GM21360 (cell line): Measurements from ENCODE around the gene TEX13B.
A peak's percentile ranks its signal among the peaks of the same experiment; 100 is the strongest.
"Not testable (repeated sequence)": the region's sequence is repeated elsewhere in the genome, so short reads cannot be mapped to it uniquely, and the experiment has no call there.

ENCODE experiments used
- ATAC-seq: cut with Tn5 transposase; IDR thresholded peaks from one replicate; pipeline ENCODE4 v1.9.1; 2021; ENCODE audit warnings: mild to moderate bottlenecking, moderate library complexity; ENCODE audit not compliant: unreplicated experiment

The TEX13B gene

GRCh38 chrX:107982356-107982755 is at the start of gene TEX13B:
TEX13B (minus strand) TSS chrX:107982370; CDS start chrX:107982127, 243 bp downstream.
- ATAC-seq = no peak

DNA sequence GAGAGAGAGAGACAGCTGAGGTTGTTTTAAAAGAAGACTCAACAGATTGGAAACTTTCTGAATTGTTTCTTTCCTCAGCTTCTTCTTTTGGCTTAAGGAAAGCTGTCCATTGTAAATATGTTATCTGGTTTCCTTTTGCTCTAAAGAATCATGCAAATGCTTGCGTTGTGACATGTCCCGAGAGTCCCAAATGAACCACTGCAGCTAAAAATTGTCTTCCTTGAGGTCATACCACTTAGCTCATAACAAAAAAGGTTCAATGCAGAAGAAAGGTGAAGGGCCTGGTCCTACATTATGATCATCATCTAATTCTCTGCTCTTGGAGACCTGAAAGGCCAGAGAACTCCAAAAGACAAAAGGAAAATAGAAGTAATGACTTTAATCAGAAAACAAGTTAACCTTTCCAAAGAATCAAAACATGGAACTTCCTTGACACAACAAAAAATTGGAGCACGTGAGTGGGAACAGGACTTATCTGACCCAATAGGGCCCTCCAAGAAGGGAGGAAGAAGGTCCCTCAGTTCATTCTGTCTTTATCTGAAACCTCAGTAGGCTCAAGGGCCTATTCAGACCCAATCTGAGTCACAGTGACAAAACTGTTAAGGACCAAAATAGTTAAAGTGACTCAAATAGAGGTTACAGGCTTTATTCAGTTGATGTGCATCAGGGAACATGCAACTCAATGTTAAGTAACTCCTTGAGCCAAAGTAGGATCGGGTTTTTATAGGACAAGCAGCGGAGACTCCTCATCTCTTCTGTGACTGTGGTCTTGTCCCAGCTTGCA is 48.0 kb upstream of the TEX13B start:
- ATAC-seq = peak; percentile 78

GRCh38 chrX:108028854-108029253 is 46.7 kb upstream of the TEX13B start:
- ATAC-seq = no peak

- no peak for ATAC-seq
Observed at GRCh38 chrX:108025954-108026600, 43.9 kb upstream of the TEX13B start.

GRCh38 chrX:108025376-108025775 is 43.2 kb upstream of the TEX13B start:
- ATAC-seq = no peak

DNA sequence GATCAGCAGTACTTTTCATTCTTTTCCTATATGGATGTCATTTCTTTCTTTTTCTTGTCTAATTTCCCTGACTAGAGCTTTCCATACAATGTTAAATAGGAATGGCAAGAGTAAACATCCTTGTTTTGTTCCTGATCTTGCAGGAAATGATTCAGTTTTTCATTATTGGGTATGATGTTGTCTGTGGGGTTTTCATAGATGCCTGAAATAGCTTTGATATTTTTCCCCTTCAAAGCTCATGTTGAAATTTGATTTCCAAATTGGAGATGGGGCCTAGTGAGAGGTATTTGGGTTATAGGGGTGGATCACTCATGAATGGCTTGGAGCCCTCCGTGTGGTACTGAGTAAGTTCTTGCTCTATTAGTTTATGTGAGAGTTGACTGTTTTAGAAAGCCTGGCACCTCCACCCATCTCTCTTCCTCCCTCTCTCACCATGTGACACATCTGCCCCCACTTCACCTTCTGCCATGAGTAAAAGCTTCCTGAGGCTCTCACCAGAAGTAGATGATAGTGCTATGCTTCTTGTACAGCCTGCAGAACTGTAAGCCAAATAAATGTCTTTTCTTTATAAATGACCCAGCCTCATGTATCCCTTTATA is 40.4 kb upstream of the TEX13B start:
- ATAC-seq = no peak

DNA sequence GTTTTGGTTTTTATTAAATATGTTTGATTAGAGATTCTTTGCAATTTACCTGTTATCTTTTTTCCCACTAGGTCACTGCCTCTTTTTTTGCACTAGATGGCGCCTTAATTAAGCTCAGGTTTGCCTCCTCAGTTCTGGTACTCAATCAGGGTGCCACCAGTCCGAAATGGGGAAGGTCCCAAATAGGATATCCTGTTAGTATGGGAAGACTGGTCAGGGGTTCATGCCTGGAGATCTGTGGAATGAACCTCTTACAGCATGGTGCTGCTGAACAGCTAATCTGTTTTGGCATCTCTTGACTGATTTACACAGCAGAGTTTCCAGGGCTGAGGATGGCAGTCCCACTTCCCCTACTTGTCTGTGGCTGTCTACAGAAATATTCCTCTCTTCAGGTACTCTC is 38.5 kb upstream of the TEX13B start:
- ATAC-seq = no peak

GRCh38 chrX:108019382-108019875 is 37.3 kb upstream of the TEX13B start:
- ATAC-seq = no peak

- no peak for ATAC-seq
Observed at GRCh38 chrX:108018656-108019381, 36.6 kb upstream of the TEX13B start.

DNA sequence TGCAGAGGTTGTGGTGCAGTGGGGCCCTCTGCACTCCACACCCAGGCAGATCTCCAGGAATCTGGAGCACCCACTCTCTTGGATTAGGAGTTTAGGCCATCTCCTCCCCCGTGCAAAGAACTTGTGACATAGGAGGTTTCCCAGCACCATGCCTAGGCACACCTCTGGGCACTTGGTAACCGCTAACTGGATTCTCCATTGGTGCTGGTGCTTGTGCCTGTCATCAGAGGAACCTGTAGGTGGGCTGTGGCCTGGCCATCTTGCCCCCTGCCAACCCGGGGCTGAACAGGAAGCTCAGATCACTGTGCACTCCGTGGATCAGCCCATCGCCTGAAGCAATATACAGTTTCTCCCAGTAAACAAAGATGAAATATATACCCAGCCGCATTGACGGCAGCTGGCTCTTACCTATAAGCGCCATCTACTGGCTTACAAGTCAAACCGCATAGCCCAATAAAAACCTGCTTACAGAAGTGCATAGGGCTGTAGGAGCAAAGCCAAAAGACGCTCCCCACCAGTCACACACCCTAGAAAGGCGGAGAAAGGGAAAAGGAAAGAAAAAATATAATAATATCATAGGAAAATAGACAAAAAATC is 19.1 kb upstream of the TEX13B start:
- ATAC-seq = peak; percentile 91

DNA sequence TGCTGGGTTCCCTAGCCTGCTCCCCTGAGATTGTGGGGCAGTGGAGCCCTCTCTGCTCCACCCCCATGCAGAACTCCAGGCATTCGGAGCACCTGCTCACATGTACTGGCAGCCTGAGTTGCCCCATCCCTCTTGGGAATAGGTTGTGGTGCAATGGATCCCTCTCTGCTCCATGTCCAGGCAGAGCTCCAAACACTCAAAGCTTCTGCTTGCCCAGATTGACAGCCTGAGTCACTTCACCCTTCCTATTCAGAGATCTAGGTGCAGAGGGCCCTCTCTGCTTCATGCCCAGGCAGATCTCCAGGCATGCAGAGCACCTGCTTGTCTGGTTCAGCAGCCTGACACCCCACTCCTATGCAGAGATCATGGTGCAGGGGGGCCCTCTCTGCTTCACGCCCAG is 18.6 kb upstream of the TEX13B start:
- peak; percentile 25 for ATAC-seq

DNA sequence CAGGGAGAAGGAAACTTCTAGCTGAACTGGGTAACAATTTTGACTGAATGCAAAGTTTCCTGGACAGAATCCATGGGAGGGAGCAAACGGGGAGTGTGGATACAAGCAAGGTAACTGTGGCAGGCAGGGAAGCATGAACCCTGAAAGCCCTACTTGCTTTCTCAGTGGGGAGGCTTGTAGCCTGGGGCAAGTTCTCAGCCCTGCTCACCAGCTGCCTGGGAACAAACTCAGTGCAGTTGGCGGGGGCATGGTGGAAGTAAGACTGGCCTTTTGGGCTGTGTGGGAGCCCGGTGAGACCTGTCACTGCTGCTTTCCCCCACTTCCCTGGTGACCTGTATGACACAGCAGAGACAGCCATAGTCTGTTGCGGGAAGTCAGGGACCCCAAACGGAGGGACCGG is 14.0 kb upstream of the TEX13B start:
- no peak for ATAC-seq

DNA sequence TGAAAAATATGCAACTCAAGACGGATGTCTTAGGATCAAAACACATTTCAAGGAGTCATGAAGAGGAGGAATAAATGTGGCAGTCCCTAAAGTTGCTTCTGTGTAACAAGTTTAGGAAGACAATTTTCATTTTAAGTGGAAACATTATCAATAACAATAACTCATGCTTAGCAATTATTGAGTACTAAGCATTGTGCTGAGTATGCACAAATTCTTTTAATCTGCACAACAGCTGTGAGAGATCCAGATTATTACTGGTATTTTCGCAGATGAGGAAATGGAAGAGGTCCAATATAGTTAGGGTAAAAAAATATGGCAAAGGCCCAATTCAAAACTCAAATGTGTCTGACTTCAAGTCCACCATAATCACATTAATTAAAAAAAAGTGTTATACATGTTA is 2.9 kb upstream of the TEX13B start:
- ATAC-seq = no peak

DNA sequence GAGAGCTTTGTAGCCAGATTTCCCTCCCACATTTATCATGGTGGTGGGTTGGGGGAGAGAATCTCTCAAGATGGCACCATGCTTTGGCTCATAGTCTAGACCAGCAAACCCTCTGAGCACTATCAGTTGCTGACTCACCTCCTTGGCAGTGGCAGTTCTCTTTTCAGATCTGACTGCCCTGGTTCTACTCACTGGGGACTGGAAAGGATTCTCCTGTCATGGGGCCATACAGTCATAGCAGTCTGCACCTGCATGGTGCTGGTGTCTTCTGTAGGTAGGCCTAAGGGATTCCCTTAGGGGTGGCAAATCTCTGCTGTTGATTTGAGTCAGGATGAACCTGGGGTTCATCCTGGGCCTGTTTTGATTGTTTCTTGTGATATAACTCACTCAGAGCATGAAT is 2.6 kb downstream of the TEX13B start:
- ATAC-seq = no peak

GRCh38 chrX:107978707-107979307 is 3.4 kb downstream of the TEX13B start:
- no peak for ATAC-seq

DNA sequence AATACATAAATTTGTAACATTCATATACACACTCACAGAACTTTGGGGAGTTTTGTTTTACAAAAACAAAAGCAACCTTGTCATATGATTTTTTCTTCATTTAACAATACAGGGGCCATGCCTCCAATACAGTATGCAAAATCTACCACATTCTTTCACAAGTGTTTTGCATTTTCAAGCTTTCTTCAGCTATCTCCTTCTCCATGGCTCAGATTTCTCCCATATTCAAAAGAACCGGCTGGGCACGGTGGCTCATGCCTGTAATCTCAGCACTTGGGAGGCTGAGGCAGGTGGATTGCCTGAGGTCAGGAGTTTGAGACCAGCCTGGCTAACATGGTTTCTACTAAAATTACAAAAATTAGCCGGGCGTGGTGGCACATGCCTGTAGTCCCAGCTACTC is 4.1 kb downstream of the TEX13B start:
- no peak for ATAC-seq

DNA sequence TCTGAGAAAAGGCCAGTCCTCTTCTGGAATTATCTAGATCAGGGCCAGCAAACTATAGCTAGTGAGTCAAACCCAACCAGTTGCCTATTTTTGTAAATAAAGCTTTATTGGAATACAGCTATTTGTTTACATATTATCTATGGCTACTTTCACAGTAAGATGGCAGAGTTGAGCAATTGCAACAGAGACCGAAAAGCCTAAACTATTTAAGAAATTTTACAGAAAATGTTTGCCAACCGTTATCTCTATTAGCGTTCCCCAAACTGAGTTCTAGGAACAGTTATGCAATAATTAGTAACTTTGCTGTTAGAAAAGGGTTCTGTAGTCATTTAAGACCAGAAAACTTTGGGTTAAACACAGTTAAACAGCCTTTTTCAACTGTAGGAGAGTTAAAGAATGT is 10.5 kb downstream of the TEX13B start:
- no peak for ATAC-seq

DNA sequence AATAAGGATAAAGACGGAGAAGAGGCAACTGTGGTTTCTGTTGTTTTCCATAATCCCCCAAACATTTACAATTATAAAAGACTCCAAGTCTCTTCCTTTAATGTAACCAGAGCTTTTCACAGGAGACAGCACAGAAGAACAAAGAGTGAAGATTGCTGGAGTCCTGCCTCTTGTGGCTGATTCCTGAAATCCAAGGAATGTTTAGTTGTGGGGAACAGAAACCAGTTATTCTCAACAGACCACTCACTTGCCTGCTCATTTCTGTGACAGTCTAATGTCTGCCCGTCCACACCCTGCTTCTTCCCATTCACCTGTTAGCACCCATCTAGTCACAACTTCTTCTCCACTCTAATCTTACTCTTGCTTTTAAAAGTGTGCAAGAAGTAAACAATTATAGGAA is 12.1 kb downstream of the TEX13B start:
- no peak for ATAC-seq

DNA sequence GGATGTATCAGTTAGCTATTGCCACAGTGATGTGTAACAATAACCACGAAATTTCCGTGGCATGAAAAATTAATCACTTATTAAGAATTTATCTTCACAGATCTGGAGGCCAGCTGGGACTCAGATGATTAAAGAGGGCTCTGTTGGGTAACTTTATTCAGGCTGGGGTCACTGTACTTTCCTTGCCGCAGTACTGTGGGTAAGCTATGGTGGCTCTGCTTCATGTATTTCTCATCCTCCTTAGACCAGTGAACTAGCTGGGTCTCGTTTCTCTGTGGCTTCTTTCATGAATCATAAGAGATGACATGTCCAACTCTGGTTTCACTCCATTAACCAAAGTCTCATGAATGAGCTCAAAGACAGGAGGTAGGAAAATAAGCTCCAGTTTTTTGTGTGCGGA is 13.5 kb downstream of the TEX13B start:
- ATAC-seq = no peak

- ATAC-seq = not testable (repeated sequence)
Observed at GRCh38 chrX:107955337-107955736, 26.8 kb downstream of the TEX13B start.
